NCI-H1694 treated with DMSO at 0.1 percent for 48 hours (cell line): ENCODE results near the gene PIGO.

ENCODE experiments used
- DNase-seq: peaks from one replicate; lab custom pipeline; 2025; lab: John Stamatoyannopoulos, UW

The PIGO gene

GRCh38 chr9:35106343-35106730, 9.9 kb upstream of the PIGO start:
- DNase-seq = no peak

- DNase-seq = no peak
Observed at GRCh38 chr9:35105571-35106342, 9.4 kb upstream of the PIGO start.

GRCh38 chr9:35105126-35105525, 8.7 kb upstream of the PIGO start:
- DNase-seq = no peak

GRCh38 chr9:35104586-35104985, 8.2 kb upstream of the PIGO start:
- DNase-seq = no peak

GRCh38 chr9:35103660-35104191, 7.3 kb upstream of the PIGO start:
- DNase-seq = no peak

GRCh38 chr9:35102769-35103659, 6.6 kb upstream of the PIGO start, which contains the start of gene STOML2:
STOML2 (minus strand) TSS chr9:35103131; CDS start chr9:35103094, 37 bp downstream.
- peak; percentile 90 for DNase-seq

GRCh38 chr9:35102465-35102768, 6.0 kb upstream of the PIGO start:
- DNase-seq = no peak

- no peak for DNase-seq
Observed at GRCh38 chr9:35097573-35097972, 1.2 kb upstream of the PIGO start.

GRCh38 chr9:35091536-35091935, 4.9 kb downstream of the PIGO start:
- DNase-seq = no peak

GRCh38 chr9:35089434-35089833, 7.0 kb downstream of the PIGO start:
- DNase-seq = no peak

GRCh38 chr9:35085078-35085477, 11.3 kb downstream of the PIGO start:
- no peak for DNase-seq

GRCh38 chr9:35079426-35080341, 16.7 kb downstream of the PIGO start, which contains the start of gene FANCG:
FANCG (minus strand) TSS chr9:35079942; CDS start chr9:35079524, 418 bp downstream.
- DNase-seq = peak; percentile 94

GRCh38 chr9:35079041-35079425, 17.4 kb downstream of the PIGO start:
- DNase-seq = no peak

GRCh38 chr9:35078066-35078465, 18.3 kb downstream of the PIGO start:
- DNase-seq = no peak

- no peak for DNase-seq
Observed at GRCh38 chr9:35076848-35077247, 19.5 kb downstream of the PIGO start.

GRCh38 chr9:35075358-35075757, 21.0 kb downstream of the PIGO start:
- DNase-seq = no peak

GRCh38 chr9:35074791-35075190, 21.6 kb downstream of the PIGO start:
- no peak for DNase-seq

- DNase-seq = no peak
Observed at GRCh38 chr9:35074141-35074540, 22.2 kb downstream of the PIGO start.

- DNase-seq = no peak
Observed at GRCh38 chr9:35073279-35073612, 23.1 kb downstream of the PIGO start.

GRCh38 chr9:35072461-35073278, 23.7 kb downstream of the PIGO start, which contains the start of gene VCP:
VCP (minus strand) TSS chr9:35072625; CDS start chr9:35072353, 272 bp downstream.
- peak; percentile 99 for DNase-seq
